Thyroid gland (tissue), 4 donors: ENCODE measurements around the gene MEPCE.

Source experiments
- CTCF ChIP-seq, 6 experiments: fragments of 200-600 bp in 3 of 6; fragments of 450-650 bp in 3 of 6; sonication (generic) in 3 of 6; IDR thresholded peaks; one replicate each; pipeline ENCODE4 v1.5.1; 2016 to 2019; ENCODE audit warnings: antibody characterized with exemption in 6 of 6, mild to moderate bottlenecking in 2 of 6, inconsistent platforms in 1 of 6, moderate library complexity in 1 of 6
- POLR2A ChIP-seq, 2 donors: fragments of 450-650 bp; IDR thresholded peaks; one replicate each; pipeline ENCODE4 v1.6.1; 2017; ENCODE audit warnings: antibody characterized with exemption in 2 of 2, mild to moderate bottlenecking in 2 of 2, moderate library complexity in 1 of 2

GRCh38 chr7:100423315-100423714, 6.3 kb upstream of the MEPCE start:
- no peak for TF ChIP-seq POLR2A (IDR thresholded peaks at IDR 0.05)
- TF ChIP-seq CTCF (IDR thresholded peaks at IDR 0.05) = no peak
